HepG2 (cell line): Measurements from ENCODE around the gene FAF2. TPM values are rescaled to one million over a fixed set of nuclear protein-coding genes. Genes with fewer than 3 reads are reported as not detected.

Experiments used
- MIER3 ChIP-seq: IDR thresholded peaks from 2 replicates; pipeline ENCODE4 v1.6.1; 2016; ENCODE audit warnings: missing compliant biosample characterization, borderline replicate concordance
- SIX1 ChIP-seq: sonication (generic); formaldehyde crosslinking; IDR thresholded peaks from 2 replicates; pipeline ENCODE4 v1.4.0; 2020; ENCODE audit warnings: missing genetic modification reagents, borderline replicate concordance
- SSRP1 ChIP-seq: IDR thresholded peaks from 2 replicates; pipeline ENCODE4 v1.6.1; 2016; ENCODE audit warnings: control low read depth
- SYNCRIP ChIP-seq: fragments of 200-400 bp; formaldehyde crosslinking; IDR thresholded peaks from 2 replicates; pipeline ENCODE4 v1.6.1; 2018; ENCODE audit warnings: mild to moderate bottlenecking, low read depth, low read length; ENCODE audit not compliant: insufficient read depth
- TBX2 ChIP-seq: sonication (generic); formaldehyde crosslinking; IDR thresholded peaks from 2 replicates; pipeline ENCODE4 v1.5.0; 2020; ENCODE audit warnings: missing genetic modification reagents, mild to moderate bottlenecking, borderline replicate concordance
- THAP9 ChIP-seq: sonication (generic); formaldehyde crosslinking; IDR thresholded peaks from 2 replicates; pipeline ENCODE4; 2020; ENCODE audit warnings: missing genetic modification reagents, mild to moderate bottlenecking, borderline replicate concordance
- XBP1 ChIP-seq: sonication (generic); formaldehyde crosslinking; IDR thresholded peaks from 2 replicates; pipeline ENCODE4 v1.5.0; 2020; ENCODE audit warnings: missing genetic modification reagents
- ZBTB7A ChIP-seq: sonication (generic); formaldehyde crosslinking; IDR thresholded peaks from 2 replicates; pipeline ENCODE4 v1.8.0; 2022; ENCODE audit warnings: mild to moderate bottlenecking, missing genetic modification reagents
- ZFP1 ChIP-seq: IDR thresholded peaks from 2 replicates; pipeline ENCODE4 v1.6.1; 2016
- ZFP36L1 ChIP-seq: sonication (generic); formaldehyde crosslinking; IDR thresholded peaks from 2 replicates; pipeline ENCODE4 v1.8.0; 2022; ENCODE audit warnings: mild to moderate bottlenecking, missing genetic modification reagents, moderate library complexity
- ZIK1 ChIP-seq: sonication (generic); formaldehyde crosslinking; IDR thresholded peaks from 2 replicates; pipeline ENCODE4 v1.5.0; 2020; ENCODE audit warnings: mild to moderate bottlenecking, low read depth, missing genetic modification reagents, borderline replicate concordance
- ZNF224 ChIP-seq: sonication (generic); formaldehyde crosslinking; IDR thresholded peaks from 2 replicates; pipeline ENCODE4 v1.5.0; 2020; ENCODE audit warnings: mild to moderate bottlenecking, missing genetic modification reagents
- ZNF367 ChIP-seq: sonication (generic); formaldehyde crosslinking; IDR thresholded peaks from 2 replicates; pipeline ENCODE4 v1.4.0; 2020; ENCODE audit warnings: missing genetic modification reagents, borderline replicate concordance
- ZNF619 ChIP-seq: sonication (generic); formaldehyde crosslinking; IDR thresholded peaks from 2 replicates; pipeline ENCODE4 v1.4.0; 2020; ENCODE audit warnings: mild to moderate bottlenecking, missing genetic modification reagents
- ZNF713 ChIP-seq: sonication (generic); formaldehyde crosslinking; IDR thresholded peaks from 2 replicates; pipeline ENCODE4 v1.4.0; 2020; ENCODE audit warnings: mild to moderate bottlenecking, missing genetic modification reagents
- ZNF749 ChIP-seq: sonication (generic); formaldehyde crosslinking; IDR thresholded peaks from 2 replicates; pipeline ENCODE4 v1.8.0; 2022; ENCODE audit warnings: mild to moderate bottlenecking, missing genetic modification reagents, moderate library complexity, borderline replicate concordance
- ZNF777 ChIP-seq: sonication (generic); formaldehyde crosslinking; IDR thresholded peaks from 2 replicates; pipeline ENCODE4 v1.4.0; 2020; ENCODE audit warnings: missing genetic modification reagents
- ZNF780A ChIP-seq: sonication (generic); formaldehyde crosslinking; IDR thresholded peaks from 2 replicates; pipeline ENCODE4 v1.8.0; 2022; ENCODE audit warnings: mild to moderate bottlenecking, missing genetic modification reagents, moderate library complexity
- polyA plus RNA-seq, 8 experiments: library from polyadenylated mRNA; depleted of rRNA in 3 of 8; stranded (reverse) in 7 of 8; unstranded in 1 of 8; fragments of >200 nt; fragmentation: Illumina TruSeq in 4 of 8; extraction: Trizol in 4 of 8; gene quantifications; 2 replicates each; pipeline versions ENCODE4 v1.2.1 to v1.2.3, GENCODE V29; 2011 to 2016; ENCODE audit warnings: low read depth in 4 of 8, missing spikeins in 1 of 8, mixed read lengths in 1 of 8; ENCODE audit not compliant: insufficient read depth in 1 of 8
- total RNA-seq, 5 experiments: library from RNA; depleted of rRNA; stranded (reverse); fragments of >200 nt; fragmentation: Illumina TruSeq; extraction: Trizol; gene quantifications; 2 replicates each; pipeline ENCODE4 v1.2.3, GENCODE V29; 2016; ENCODE audit warnings: low read depth in 1 of 5
- TF ChIP-seq, protein P1 (sequence below): sonication (generic); formaldehyde crosslinking; IDR thresholded peaks from 2 replicates; pipeline ENCODE4 v1.9.0; 2021; ENCODE audit warnings: missing genetic modification reagents, borderline replicate concordance
- TF ChIP-seq, protein P2 (sequence below): sonication (generic); formaldehyde crosslinking; IDR thresholded peaks from 2 replicates; pipeline ENCODE4 v1.5.0; 2020; ENCODE audit warnings: missing genetic modification reagents
- TF ChIP-seq, protein P3 (sequence below): sonication (generic); formaldehyde crosslinking; IDR thresholded peaks from 2 replicates; pipeline ENCODE4 v1.4.0; 2020; ENCODE audit warnings: missing genetic modification reagents; ENCODE audit errors: not compliant biosample characterization

FAF2 gene
- total and polyA plus RNA-seq, 2 of the 13 experiments (the other 11 are each of a cell fraction or from before 2014, with no cell fraction given), result 27.8 to 34.3 TPM

DNA sequence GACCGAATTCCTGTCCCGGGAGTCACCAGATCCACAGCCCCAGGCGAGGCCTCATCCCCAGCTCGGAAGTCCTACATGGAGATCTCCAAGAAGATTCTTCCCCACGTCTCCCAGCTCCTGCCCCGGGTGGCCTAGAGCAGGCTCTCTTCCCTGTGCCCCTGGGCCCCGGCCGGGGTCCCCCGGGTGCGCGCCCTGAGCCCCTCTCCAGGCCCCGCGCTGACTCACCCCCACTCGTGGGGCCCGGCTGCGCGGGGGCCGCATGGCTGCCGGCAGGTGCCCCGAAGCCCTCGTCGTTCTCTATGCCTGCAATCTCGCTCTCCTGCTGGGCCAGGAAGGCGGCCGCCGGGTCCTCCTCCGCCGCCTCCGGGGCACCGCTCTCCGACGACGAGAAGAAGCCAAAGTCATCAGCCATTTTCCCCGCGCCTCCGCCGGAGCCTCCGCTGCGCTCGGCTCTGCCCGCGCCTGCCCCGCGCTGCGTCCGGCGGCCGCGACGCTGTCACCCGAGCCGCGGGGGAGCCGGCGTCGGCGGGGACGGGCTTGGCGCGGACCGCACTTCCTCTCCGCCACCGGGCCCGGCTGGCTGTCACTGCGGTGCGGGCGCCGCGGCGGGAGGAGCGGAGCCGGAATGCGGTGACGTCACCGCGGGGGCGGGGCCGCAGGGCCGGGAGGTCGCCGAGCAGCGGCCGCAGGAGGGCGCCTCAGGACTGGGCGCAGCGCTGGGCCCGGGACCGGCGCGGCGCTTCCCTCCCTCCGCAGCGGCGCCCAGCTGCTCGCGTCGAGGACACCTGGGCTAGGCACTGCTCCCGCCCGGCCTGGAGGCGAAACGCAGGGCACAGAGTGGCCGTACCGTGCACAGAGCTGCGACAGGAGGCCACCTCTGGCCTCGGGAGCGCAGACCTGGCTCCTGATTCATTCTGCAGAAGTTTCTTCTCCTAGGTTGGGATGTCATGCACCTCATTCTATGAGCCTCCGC, 31.9 kb upstream of the FAF2 start, which contains the start of gene CLTB (continued):
- TF ChIP-seq, protein P1, sequence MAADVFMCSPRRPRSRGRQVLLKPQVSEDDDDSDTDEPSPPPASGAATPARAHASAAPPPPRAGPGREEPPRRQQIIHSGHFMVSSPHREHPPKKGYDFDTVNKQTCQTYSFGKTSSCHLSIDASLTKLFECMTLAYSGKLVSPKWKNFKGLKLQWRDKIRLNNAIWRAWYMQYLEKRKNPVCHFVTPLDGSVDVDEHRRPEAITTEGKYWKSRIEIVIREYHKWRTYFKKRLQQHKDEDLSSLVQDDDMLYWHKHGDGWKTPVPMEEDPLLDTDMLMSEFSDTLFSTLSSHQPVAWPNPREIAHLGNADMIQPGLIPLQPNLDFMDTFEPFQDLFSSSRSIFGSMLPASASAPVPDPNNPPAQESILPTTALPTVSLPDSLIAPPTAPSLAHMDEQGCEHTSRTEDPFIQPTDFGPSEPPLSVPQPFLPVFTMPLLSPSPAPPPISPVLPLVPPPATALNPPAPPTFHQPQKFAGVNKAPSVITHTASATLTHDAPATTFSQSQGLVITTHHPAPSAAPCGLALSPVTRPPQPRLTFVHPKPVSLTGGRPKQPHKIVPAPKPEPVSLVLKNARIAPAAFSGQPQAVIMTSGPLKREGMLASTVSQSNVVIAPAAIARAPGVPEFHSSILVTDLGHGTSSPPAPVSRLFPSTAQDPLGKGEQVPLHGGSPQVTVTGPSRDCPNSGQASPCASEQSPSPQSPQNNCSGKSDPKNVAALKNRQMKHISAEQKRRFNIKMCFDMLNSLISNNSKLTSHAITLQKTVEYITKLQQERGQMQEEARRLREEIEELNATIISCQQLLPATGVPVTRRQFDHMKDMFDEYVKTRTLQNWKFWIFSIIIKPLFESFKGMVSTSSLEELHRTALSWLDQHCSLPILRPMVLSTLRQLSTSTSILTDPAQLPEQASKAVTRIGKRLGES (CRISPR knock-in tag), result no peak
- TF ChIP-seq ZFP36L1 (no peak), ZNF367 (no peak), SSRP1 (CRISPR knock-in tag) (no peak), ZIK1 (CRISPR knock-in tag) (peak; percentile 71; the same call in 1 of the 2 replicates), SYNCRIP (no peak), ZFP1 (CRISPR knock-in tag) (no peak), ZNF713 (CRISPR knock-in tag) (no peak), MIER3 (CRISPR knock-in tag) (peak; percentile 58; the same call in 1 of the 2 replicates), XBP1 (CRISPR knock-in tag) (no peak), ZNF619 (CRISPR knock-in tag) (no peak), ZNF777 (CRISPR knock-in tag) (peak; percentile 63), THAP9 (CRISPR knock-in tag) (no peak), ZNF780A (CRISPR knock-in tag) (no peak), ZNF749 (CRISPR knock-in tag) (no peak), ZNF224 (CRISPR knock-in tag) (no peak), ZBTB7A (CRISPR knock-in tag) (peak; percentile 80; the same call in 1 of the 2 replicates), SIX1 (CRISPR knock-in tag) (no peak), TBX2 (CRISPR knock-in tag) (peak; percentile 38; the same call in 1 of the 2 replicates)
- TF ChIP-seq, protein P2, sequence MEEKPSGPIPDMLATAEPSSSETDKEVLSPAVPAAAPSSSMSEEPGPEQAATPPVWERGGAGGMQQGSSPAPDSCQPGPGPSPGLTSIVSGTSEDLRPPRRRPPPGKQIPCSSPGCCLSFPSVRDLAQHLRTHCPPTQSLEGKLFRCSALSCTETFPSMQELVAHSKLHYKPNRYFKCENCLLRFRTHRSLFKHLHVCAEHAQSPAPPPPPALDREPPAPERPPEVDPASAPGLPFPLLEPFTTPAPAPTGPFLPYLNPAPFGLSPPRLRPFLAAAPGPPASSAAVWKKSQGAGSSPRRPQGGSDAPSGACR (CRISPR knock-in tag), result no peak
- TF ChIP-seq, protein P3, sequence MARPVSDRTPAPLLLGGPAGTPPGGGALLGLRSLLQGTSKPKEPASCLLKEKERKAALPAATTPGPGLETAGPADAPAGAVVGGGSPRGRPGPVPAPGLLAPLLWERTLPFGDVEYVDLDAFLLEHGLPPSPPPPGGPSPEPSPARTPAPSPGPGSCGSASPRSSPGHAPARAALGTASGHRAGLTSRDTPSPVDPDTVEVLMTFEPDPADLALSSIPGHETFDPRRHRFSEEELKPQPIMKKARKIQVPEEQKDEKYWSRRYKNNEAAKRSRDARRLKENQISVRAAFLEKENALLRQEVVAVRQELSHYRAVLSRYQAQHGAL (CRISPR knock-in tag), result no peak
